SU-DHL-6 (cell line): ENCODE results near the gene TCL1A.

Experiments used
- H2AFZ ChIP-seq: fragments of 200-600 bp; sonication (generic); 2 replicates; pipeline ENCODE4 v1.6.1; 2014; ENCODE audit warnings: low read depth, mild to moderate bottlenecking, moderate library complexity, mixed read lengths, antibody characterized with exemption, low read length; ENCODE audit not compliant: severe bottlenecking
- H3F3A ChIP-seq: fragments of 200-600 bp; shearing (Covaris generic); 2 replicates; pipeline ENCODE4 v1.6.0; 2016; ENCODE audit warnings: antibody characterized with exemption, mild to moderate bottlenecking; ENCODE audit not compliant: insufficient read depth
- H3K27ac ChIP-seq: fragments of 200-600 bp; sonication (generic); 2 replicates; pipeline ENCODE4 v1.5.1; 2016; ENCODE audit warnings: low read depth, mild to moderate bottlenecking, low read length, moderate library complexity, mixed read lengths
- H3K27me3 ChIP-seq: fragments of 200-600 bp; sonication (generic), shearing (Covaris generic); 2 replicates; pipeline ENCODE4 v1.6.0; 2014; ENCODE audit warnings: mild to moderate bottlenecking, low read length
- H3K36me3 ChIP-seq: fragments of 200-600 bp; sonication (generic); 2 replicates; pipeline ENCODE4 v1.6.1; 2014; ENCODE audit warnings: mild to moderate bottlenecking, low read length, mixed read lengths
- H3K4me2 ChIP-seq: fragments of 300-600, 200-600 bp; shearing (Covaris generic), sonication (generic); 2 replicates; pipeline ENCODE4 v1.6.0; 2014; ENCODE audit warnings: low read length, low read depth, mild to moderate bottlenecking; ENCODE audit not compliant: poor library complexity, severe bottlenecking
- H3K4me3 ChIP-seq: fragments of 200-600 bp; sonication (generic); 2 replicates; pipeline ENCODE4 v1.5.1; 2014; ENCODE audit warnings: antibody characterized with exemption, low read length, mild to moderate bottlenecking, mixed read lengths; ENCODE audit not compliant: insufficient read depth, poor library complexity, severe bottlenecking
- H3K79me2 ChIP-seq: fragments of 200-600 bp; sonication (generic); 2 replicates; pipeline ENCODE4 v1.6.1; 2014; ENCODE audit warnings: mild to moderate bottlenecking, low read length, moderate library complexity; ENCODE audit not compliant: insufficient read depth
- H3K9ac ChIP-seq: fragments of 200-600 bp; sonication (generic); 2 replicates; pipeline ENCODE4 v1.7.0; 2014; ENCODE audit warnings: mild to moderate bottlenecking, low read length
- H3K9me2 ChIP-seq: fragments of 200-600 bp; sonication (generic); replicated peaks from 2 replicates; pipeline ENCODE4 v1.6.1; 2014; ENCODE audit warnings: low read length; ENCODE audit not compliant: insufficient read depth
- H3K9me3 ChIP-seq: fragments of 200-600 bp; sonication (generic); 2 replicates; pipeline ENCODE4 v1.6.1; 2014; ENCODE audit warnings: low read length, mixed read lengths; ENCODE audit not compliant: insufficient read depth
- H4K20me1 ChIP-seq: fragments of 200-600 bp; sonication (generic); 2 replicates; pipeline ENCODE4 v1.6.1; 2014; ENCODE audit warnings: low read depth, mild to moderate bottlenecking, antibody characterized with exemption, low read length, moderate library complexity, mixed read lengths
- EZH2phosphoT487 ChIP-seq: fragments of 200-600 bp; sonication (generic), shearing (Covaris generic); conservative IDR thresholded peaks from 2 replicates; pipeline ENCODE4 v1.6.1; 2018; ENCODE audit warnings: mild to moderate bottlenecking, antibody characterized with exemption, low read length, moderate library complexity, mixed read lengths
- TF ChIP-seq, protein P1 (sequence below): fragments of 200-600 bp; sonication (generic); IDR thresholded peaks from one replicate; pipeline ENCODE4 v1.5.1; 2017; ENCODE audit warnings: antibody characterized with exemption, mild to moderate bottlenecking, low read length, moderate library complexity; ENCODE audit not compliant: insufficient read depth, poor library complexity, severe bottlenecking

TCL1A gene

DNA sequence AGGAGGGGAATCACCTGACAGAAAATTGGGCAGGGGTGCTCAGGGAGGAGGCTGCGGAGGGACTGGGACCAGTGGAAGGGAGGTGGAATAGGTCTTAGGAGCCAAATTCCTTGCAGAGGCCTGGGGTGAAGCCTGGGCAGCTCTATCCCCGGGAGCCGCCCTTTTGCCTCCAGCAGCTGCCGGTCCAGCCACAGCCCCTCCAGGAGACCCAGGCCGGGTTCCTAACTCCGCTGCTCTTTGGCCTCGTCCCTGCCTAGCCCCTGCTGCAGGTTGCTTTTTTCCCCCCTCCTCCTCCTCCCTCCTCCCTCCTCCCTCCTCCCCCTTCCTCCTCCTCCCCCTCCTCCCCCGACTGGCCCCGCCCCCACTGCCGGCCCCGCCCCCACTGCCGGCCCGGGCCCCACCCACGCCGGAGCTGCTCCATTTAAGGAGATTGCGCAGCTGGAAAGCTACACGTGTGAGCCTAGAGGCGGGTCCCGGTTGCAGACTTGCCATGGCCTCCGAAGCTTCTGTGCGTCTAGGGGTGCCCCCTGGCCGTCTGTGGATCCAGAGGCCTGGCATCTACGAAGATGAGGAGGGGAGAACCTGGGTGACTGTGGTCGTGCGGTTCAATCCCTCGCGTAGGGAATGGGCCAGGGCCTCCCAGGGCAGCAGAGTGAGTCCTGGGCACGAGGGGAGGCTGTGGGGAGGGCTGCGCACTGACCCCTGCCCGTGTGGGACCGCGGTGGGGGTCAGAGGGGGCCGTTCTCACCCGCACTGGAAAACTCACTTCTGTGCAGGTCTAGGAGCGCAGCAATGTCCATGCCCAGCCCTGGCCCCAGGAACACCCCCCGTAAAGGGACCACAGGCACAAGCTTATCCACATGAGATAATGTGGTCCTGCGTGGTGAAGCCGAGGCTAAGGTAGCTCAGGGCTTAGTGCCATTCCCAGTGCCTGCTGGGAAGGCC is 27.7 kb downstream of the TCL1A start, which contains the start of gene TCL1B:
Gene TCL1B, plus strand, starts transcription at position 449 of the 945 bp plus-strand sequence. Its CDS starts 42 bp downstream, at position 491.
- Histone ChIP-seq H4K20me1 (no peaks in the 10 kb centered on the region), H2AFZ (peak within 1 kb of the TSS; percentile 36), H3K4me3 (peak within 1 kb of the TSS; percentile 55), H3K36me3 (no peaks in the 10 kb centered on the region), H3K9ac (peak within 1 kb of the TSS; percentile 70), H3K4me2 (peak within 1 kb of the TSS; percentile 70), H3F3A (peaks cover 13% of the 10 kb centered on the region; the same call in 1 of the 2 replicates), H3K9me3 (no peaks in the 10 kb centered on the region), H3K9me2 (no peaks in the 10 kb centered on the region), H3K27ac (peak within 1 kb of the TSS; percentile 40), H3K27me3 (no peaks in the 10 kb centered on the region), H3K79me2 (0 out of 2 replicates have a peak, but pooled peaks cover 5% of the 10 kb centered on the region)
- TF ChIP-seq, protein P1, sequence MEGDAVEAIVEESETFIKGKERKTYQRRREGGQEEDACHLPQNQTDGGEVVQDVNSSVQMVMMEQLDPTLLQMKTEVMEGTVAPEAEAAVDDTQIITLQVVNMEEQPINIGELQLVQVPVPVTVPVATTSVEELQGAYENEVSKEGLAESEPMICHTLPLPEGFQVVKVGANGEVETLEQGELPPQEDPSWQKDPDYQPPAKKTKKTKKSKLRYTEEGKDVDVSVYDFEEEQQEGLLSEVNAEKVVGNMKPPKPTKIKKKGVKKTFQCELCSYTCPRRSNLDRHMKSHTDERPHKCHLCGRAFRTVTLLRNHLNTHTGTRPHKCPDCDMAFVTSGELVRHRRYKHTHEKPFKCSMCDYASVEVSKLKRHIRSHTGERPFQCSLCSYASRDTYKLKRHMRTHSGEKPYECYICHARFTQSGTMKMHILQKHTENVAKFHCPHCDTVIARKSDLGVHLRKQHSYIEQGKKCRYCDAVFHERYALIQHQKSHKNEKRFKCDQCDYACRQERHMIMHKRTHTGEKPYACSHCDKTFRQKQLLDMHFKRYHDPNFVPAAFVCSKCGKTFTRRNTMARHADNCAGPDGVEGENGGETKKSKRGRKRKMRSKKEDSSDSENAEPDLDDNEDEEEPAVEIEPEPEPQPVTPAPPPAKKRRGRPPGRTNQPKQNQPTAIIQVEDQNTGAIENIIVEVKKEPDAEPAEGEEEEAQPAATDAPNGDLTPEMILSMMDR: no peak
- TF ChIP-seq EZH2phosphoT487: no peak

DNA sequence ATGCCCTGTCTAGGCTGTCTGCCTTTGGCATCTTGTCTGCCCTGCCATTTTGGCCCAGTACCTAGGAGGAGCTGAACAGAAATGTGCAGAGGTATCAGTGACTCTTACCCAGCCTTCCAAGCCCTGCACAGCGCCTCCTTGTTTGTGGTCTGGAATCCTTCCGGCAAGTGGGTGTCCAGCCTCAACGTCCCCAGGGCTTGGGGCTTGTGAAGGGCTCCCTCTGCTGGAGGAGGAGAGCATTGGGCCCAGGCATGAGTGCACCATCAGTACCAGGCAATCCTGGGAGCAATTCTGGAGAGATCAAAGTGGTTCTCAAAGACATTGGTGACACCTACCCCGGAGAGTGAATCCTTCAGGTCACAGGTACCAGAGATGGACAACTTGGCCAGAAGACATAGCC is 30.1 kb downstream of the TCL1A start:
- no peak overlapping the region for H3K9ac ChIP-seq
- H2AFZ ChIP-seq: no peak overlapping the region
- no peak overlapping the region for H3K4me3 ChIP-seq
- H3K9me2 ChIP-seq: no peaks in the 10 kb centered on the region
- peaks cover 7% of the 10 kb centered on the region; the same call in 1 of the 2 replicates for H3F3A ChIP-seq
- no peaks in the 10 kb centered on the region for H3K36me3 ChIP-seq
- H3K79me2 ChIP-seq: 0 out of 2 replicates have a peak, but pooled peaks cover 5% of the 10 kb centered on the region
- TF ChIP-seq, protein P1: peak; percentile 91
- no peak for TF ChIP-seq EZH2phosphoT487
- no peaks in the 10 kb centered on the region for H3K9me3 ChIP-seq
- no peaks in the 10 kb centered on the region for H3K27me3 ChIP-seq
- no peak overlapping the region for H3K27ac ChIP-seq
- peak overlapping the region; percentile 12 for H3K4me2 ChIP-seq
- H4K20me1 ChIP-seq: no peaks in the 10 kb centered on the region

GRCh38 chr14:95681153-95681552 is 32.8 kb downstream of the TCL1A start:
- Histone ChIP-seq H3K27me3 (no peaks in the 10 kb centered on the region), H3K79me2 (no peaks in the 10 kb centered on the region), H3K36me3 (no peaks in the 10 kb centered on the region), H3F3A (peaks cover 7% of the 10 kb centered on the region; the same call in 1 of the 2 replicates), H3K27ac (no peak overlapping the region), H2AFZ (no peak overlapping the region), H3K9ac (no peak overlapping the region), H3K9me2 (no peaks in the 10 kb centered on the region), H3K4me3 (no peak overlapping the region), H3K9me3 (no peaks in the 10 kb centered on the region), H3K4me2 (no peak overlapping the region), H4K20me1 (no peaks in the 10 kb centered on the region)
- TF ChIP-seq EZH2phosphoT487: no peak
- TF ChIP-seq, protein P1: no peak
